ENCODE measurements around the gene MSANTD1. TPM values are rescaled to one million over a fixed set of nuclear protein-coding genes. Genes with fewer than 3 reads are reported as not detected.

Gene MSANTD1
- total and polyA plus RNA-seq, 4 donors, result 0.05 to 1.2 (median 0.23) TPM; not detected in 1

DNA sequence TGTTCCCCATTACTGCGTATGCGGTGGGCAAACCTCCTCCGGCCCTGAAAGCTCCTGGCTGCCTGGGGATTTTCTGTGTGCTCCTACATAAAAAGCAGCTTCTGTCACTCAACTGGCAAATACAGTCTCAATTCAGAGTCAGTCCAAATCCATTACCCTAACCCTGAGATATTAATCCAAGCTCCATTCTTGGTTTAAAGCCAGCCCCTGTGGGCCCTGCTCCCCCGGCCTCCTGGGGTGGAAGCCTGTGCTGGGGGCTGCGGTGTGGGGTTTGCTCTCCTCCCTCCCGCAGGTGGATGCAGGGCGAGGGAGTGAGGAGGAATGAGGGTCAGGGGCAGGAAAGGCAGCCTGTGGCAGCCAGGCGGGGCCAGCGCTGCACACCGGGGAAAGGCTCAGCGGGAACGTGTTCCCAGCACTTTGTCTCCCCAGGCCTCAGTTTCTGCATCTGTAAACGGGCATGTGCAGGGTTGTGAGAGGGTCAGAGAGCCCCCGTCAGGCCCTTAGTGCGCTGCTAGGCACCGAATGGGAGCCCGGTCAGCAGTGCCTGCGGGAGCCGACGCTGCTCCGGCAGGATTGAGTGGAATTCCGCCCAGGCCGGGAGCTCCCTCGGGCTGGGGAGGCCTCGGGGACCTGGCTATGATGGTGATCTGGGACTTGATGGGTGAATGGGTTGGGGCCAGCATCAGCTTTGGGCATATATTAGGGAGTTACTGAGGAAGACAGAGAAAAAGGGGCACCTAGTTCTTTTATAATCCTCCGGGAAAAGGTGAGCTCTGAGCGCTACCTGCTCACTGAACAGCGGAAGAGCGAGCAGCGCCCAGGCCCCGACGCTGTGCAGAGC is 37.6 kb downstream of the MSANTD1 start:
- H3K27me3 ChIP-seq (ENCODE audit: control insufficient read depth in 4 of 4, insufficient read depth in 4 of 4, low read length in 3 of 4), result peaks cover 0 to 2% (median 0%) of the 10 kb centered on the region in 4 donors

DNA sequence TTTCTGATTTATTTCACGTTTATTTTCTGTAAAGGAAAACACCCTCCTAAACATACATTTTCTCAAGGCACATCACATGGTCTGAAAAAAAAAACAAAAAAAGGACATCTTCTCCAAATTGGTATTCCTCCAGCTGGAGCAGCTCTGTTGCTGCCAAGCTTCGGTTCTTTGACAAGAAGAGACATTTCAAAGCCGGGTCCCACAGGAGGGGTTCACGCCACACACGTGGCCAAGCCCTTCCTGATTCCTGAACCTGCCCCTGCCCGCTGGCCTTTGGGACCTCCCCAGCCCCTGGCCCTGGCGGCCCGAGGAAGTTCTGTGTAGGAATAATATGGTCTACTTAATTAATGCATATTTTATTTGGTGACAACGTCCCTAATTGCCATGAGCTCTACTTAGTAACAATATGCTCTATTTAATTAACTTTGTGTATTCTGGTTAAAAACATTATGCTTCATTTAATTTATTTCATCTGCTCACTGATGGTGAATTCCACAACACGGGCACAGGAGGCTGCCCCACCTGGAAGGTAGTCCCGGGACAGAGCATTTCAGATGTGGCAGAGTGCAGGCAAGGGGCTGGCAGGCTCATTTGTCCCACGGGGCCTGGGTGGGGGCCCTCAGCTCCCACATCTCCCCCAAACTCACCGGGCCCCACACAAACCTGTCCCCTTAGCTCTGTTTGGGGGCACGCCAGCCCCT is 38.5 kb downstream of the MSANTD1 start:
- DNase-seq (ENCODE audit: low spot score), result no peak
- WGBS, result 73% methylated on average over 14 of the region's 14 CpGs
- H3K4me1 ChIP-seq (ENCODE audit: control insufficient read depth in 4 of 4, insufficient read depth in 4 of 4, low read length in 3 of 4), result peaks cover 3 to 15% (median 7%) of the 10 kb centered on the region in 4 donors

More for the DNA sequence above, 37.6 kb downstream of the MSANTD1 start:
- Histone ChIP-seq H3K4me3 (ENCODE audit: low read depth in 1 of 3, low read length in 3 of 3) (no peak overlapping the region), H3K9ac (ENCODE audit: low read depth in 1 of 2, low read length in 2 of 2) (no peak overlapping the region), H3K36me3 (ENCODE audit: control insufficient read depth in 4 of 4, insufficient read depth in 3 of 4, low read depth in 1 of 4, low read length in 3 of 4) (peaks cover 0 to 2% (median 0%) of the 10 kb centered on the region in 4 donors), H3K9me3 (ENCODE audit: control insufficient read depth in 4 of 4, low read length in 3 of 4) (no peaks in the 10 kb centered on the region), H3K27ac (ENCODE audit: low read depth in 1 of 2, low read length in 2 of 2) (no peak overlapping the region), H3K4me1 (ENCODE audit: control insufficient read depth in 4 of 4, insufficient read depth in 4 of 4, low read length in 3 of 4) (peaks cover 2 to 8% (median 3%) of the 10 kb centered on the region in 4 donors)
- DNase-seq (ENCODE audit: low spot score), result no peak
- TF ChIP-seq, protein P1, sequence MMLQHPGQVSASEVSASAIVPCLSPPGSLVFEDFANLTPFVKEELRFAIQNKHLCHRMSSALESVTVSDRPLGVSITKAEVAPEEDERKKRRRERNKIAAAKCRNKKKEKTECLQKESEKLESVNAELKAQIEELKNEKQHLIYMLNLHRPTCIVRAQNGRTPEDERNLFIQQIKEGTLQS (IDR thresholded peaks at IDR 0.05), result no peak
- TF ChIP-seq RXRA (IDR thresholded peaks at IDR 0.05), result no peak
- TF ChIP-seq, protein P2, sequence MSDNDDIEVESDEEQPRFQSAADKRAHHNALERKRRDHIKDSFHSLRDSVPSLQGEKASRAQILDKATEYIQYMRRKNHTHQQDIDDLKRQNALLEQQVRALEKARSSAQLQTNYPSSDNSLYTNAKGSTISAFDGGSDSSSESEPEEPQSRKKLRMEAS (IDR thresholded peaks at IDR 0.05), result no peak
- TF ChIP-seq HNF4A (conservative IDR thresholded peaks at IDR 0.05), result no peak
- 77% methylated on average over 32 of the region's 32 CpGs for WGBS

More for the DNA sequence above, 38.5 kb downstream of the MSANTD1 start:
- no peaks in the 10 kb centered on the region for H3K9me3 ChIP-seq (ENCODE audit: control insufficient read depth in 4 of 4, low read length in 3 of 4)
- H3K36me3 ChIP-seq (ENCODE audit: control insufficient read depth in 4 of 4, insufficient read depth in 3 of 4, low read depth in 1 of 4, low read length in 3 of 4), result peaks cover 0 to 2% (median 0%) of the 10 kb centered on the region in 4 donors
- H3K27me3 ChIP-seq (ENCODE audit: control insufficient read depth in 4 of 4, insufficient read depth in 4 of 4, low read length in 3 of 4), result peaks cover 0 to 2% (median 0%) of the 10 kb centered on the region in 4 donors
- TF ChIP-seq, protein P3, sequence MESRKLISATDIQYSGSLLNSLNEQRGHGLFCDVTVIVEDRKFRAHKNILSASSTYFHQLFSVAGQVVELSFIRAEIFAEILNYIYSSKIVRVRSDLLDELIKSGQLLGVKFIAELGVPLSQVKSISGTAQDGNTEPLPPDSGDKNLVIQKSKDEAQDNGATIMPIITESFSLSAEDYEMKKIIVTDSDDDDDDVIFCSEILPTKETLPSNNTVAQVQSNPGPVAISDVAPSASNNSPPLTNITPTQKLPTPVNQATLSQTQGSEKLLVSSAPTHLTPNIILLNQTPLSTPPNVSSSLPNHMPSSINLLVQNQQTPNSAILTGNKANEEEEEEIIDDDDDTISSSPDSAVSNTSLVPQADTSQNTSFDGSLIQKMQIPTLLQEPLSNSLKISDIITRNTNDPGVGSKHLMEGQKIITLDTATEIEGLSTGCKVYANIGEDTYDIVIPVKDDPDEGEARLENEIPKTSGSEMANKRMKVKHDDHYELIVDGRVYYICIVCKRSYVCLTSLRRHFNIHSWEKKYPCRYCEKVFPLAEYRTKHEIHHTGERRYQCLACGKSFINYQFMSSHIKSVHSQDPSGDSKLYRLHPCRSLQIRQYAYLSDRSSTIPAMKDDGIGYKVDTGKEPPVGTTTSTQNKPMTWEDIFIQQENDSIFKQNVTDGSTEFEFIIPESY (IDR thresholded peaks at IDR 0.05), result no peak
- TF ChIP-seq, protein P4, sequence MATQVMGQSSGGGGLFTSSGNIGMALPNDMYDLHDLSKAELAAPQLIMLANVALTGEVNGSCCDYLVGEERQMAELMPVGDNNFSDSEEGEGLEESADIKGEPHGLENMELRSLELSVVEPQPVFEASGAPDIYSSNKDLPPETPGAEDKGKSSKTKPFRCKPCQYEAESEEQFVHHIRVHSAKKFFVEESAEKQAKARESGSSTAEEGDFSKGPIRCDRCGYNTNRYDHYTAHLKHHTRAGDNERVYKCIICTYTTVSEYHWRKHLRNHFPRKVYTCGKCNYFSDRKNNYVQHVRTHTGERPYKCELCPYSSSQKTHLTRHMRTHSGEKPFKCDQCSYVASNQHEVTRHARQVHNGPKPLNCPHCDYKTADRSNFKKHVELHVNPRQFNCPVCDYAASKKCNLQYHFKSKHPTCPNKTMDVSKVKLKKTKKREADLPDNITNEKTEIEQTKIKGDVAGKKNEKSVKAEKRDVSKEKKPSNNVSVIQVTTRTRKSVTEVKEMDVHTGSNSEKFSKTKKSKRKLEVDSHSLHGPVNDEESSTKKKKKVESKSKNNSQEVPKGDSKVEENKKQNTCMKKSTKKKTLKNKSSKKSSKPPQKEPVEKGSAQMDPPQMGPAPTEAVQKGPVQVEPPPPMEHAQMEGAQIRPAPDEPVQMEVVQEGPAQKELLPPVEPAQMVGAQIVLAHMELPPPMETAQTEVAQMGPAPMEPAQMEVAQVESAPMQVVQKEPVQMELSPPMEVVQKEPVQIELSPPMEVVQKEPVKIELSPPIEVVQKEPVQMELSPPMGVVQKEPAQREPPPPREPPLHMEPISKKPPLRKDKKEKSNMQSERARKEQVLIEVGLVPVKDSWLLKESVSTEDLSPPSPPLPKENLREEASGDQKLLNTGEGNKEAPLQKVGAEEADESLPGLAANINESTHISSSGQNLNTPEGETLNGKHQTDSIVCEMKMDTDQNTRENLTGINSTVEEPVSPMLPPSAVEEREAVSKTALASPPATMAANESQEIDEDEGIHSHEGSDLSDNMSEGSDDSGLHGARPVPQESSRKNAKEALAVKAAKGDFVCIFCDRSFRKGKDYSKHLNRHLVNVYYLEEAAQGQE (IDR thresholded peaks at IDR 0.05), result no peak
- TF ChIP-seq, protein P5, sequence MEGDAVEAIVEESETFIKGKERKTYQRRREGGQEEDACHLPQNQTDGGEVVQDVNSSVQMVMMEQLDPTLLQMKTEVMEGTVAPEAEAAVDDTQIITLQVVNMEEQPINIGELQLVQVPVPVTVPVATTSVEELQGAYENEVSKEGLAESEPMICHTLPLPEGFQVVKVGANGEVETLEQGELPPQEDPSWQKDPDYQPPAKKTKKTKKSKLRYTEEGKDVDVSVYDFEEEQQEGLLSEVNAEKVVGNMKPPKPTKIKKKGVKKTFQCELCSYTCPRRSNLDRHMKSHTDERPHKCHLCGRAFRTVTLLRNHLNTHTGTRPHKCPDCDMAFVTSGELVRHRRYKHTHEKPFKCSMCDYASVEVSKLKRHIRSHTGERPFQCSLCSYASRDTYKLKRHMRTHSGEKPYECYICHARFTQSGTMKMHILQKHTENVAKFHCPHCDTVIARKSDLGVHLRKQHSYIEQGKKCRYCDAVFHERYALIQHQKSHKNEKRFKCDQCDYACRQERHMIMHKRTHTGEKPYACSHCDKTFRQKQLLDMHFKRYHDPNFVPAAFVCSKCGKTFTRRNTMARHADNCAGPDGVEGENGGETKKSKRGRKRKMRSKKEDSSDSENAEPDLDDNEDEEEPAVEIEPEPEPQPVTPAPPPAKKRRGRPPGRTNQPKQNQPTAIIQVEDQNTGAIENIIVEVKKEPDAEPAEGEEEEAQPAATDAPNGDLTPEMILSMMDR (IDR thresholded peaks at IDR 0.05; ENCODE audit: low read depth, low read length, missing input control), result no peak
- no peak for TF ChIP-seq SP1 (IDR thresholded peaks at IDR 0.05)
- TF ChIP-seq YY1 (IDR thresholded peaks at IDR 0.05), result no peak
- no peak for TF ChIP-seq FOXA1 (IDR thresholded peaks at IDR 0.05)
- TF ChIP-seq HNF4G (IDR thresholded peaks at IDR 0.05), result no peak
- TF ChIP-seq GABPA (IDR thresholded peaks at IDR 0.05 in 1 of 2, conservative IDR thresholded peaks at IDR 0.05 in 1 of 2), result no peak
- TF ChIP-seq FOXA2 (IDR thresholded peaks at IDR 0.05), result no peak
- TF ChIP-seq, protein P2 (IDR thresholded peaks at IDR 0.05), result no peak
- no peak for TF ChIP-seq EGR1 (IDR thresholded peaks at IDR 0.05; ENCODE audit: low read depth in 2 of 2)
- no peak for TF ChIP-seq RAD21 (IDR thresholded peaks at IDR 0.05)
- no peak for TF ChIP-seq HNF4A (conservative IDR thresholded peaks at IDR 0.05)
- no peak for TF ChIP-seq NR2F2 (IDR thresholded peaks at IDR 0.05)
- TF ChIP-seq JUND (IDR thresholded peaks at IDR 0.05), result no peak
- no peak overlapping the region for H3K4me3 ChIP-seq (ENCODE audit: low read depth in 1 of 3, low read length in 3 of 3)
- no peak overlapping the region for H3K9ac ChIP-seq (ENCODE audit: low read depth in 1 of 2, low read length in 2 of 2)
- H3K27ac ChIP-seq (ENCODE audit: low read depth in 1 of 2, low read length in 2 of 2), result no peak overlapping the region
